ENCODE measurements around the gene SPOCD1.

The SPOCD1 gene

GRCh38 chr1:31801458-31801857 is 14.4 kb downstream of the SPOCD1 start:
- no peak for DNase-seq (ENCODE audit: extremely low read depth in 1 of 2, low read depth in 1 of 2)

- DNase-seq (ENCODE audit: extremely low read depth in 1 of 2, low read depth in 1 of 2), result no peak
These were observed 15.2 kb downstream of the SPOCD1 start for GRCh38 chr1:31800674-31800967.

GRCh38 chr1:31799895-31800673 is 15.7 kb downstream of the SPOCD1 start:
- no peak for DNase-seq (ENCODE audit: extremely low read depth in 1 of 2, low read depth in 1 of 2)

- no peak for DNase-seq (ENCODE audit: extremely low read depth in 1 of 2, low read depth in 1 of 2)
These were observed 16.5 kb downstream of the SPOCD1 start for GRCh38 chr1:31799196-31799894.

GRCh38 chr1:31798433-31799195 is 17.2 kb downstream of the SPOCD1 start:
- DNase-seq (ENCODE audit: extremely low read depth in 1 of 2, low read depth in 1 of 2), result no peak

- no peak for DNase-seq (ENCODE audit: extremely low read depth in 1 of 2, low read depth in 1 of 2)
These were observed 17.8 kb downstream of the SPOCD1 start for GRCh38 chr1:31798086-31798432.

GRCh38 chr1:31797216-31797615 is 18.6 kb downstream of the SPOCD1 start:
- no peak for DNase-seq (ENCODE audit: extremely low read depth in 1 of 2, low read depth in 1 of 2)

GRCh38 chr1:31796707-31797106 is 19.1 kb downstream of the SPOCD1 start:
- no peak for DNase-seq (ENCODE audit: extremely low read depth in 1 of 2, low read depth in 1 of 2)

GRCh38 chr1:31795801-31796621 is 19.8 kb downstream of the SPOCD1 start:
- no peak for DNase-seq (ENCODE audit: extremely low read depth in 1 of 2, low read depth in 1 of 2)

GRCh38 chr1:31795096-31795675 is 20.6 kb downstream of the SPOCD1 start:
- no peak for DNase-seq (ENCODE audit: extremely low read depth in 1 of 2, low read depth in 1 of 2)

GRCh38 chr1:31793586-31794285 is 22.1 kb downstream of the SPOCD1 start:
- no peak for DNase-seq (ENCODE audit: extremely low read depth in 1 of 2, low read depth in 1 of 2)

- DNase-seq (ENCODE audit: extremely low read depth in 1 of 2, low read depth in 1 of 2), result no peak
These were observed 22.7 kb downstream of the SPOCD1 start for GRCh38 chr1:31793086-31793485.

- no peak for DNase-seq (ENCODE audit: extremely low read depth in 1 of 2, low read depth in 1 of 2)
These were observed 23.3 kb downstream of the SPOCD1 start for GRCh38 chr1:31792541-31792940.

GRCh38 chr1:31792116-31792515 is 23.7 kb downstream of the SPOCD1 start:
- no peak for DNase-seq (ENCODE audit: extremely low read depth in 1 of 2, low read depth in 1 of 2)

- DNase-seq (ENCODE audit: extremely low read depth in 1 of 2, low read depth in 1 of 2), result no peak
These were observed 24.5 kb downstream of the SPOCD1 start for GRCh38 chr1:31791131-31791858.

- DNase-seq (ENCODE audit: extremely low read depth in 1 of 2, low read depth in 1 of 2), result no peak
These were observed 25.2 kb downstream of the SPOCD1 start for GRCh38 chr1:31790641-31791091.

- DNase-seq (ENCODE audit: extremely low read depth in 1 of 2, low read depth in 1 of 2), result no peak
These were observed 25.7 kb downstream of the SPOCD1 start for GRCh38 chr1:31790140-31790539.

- DNase-seq (ENCODE audit: extremely low read depth in 1 of 2, low read depth in 1 of 2), result peak; percentile 87 to 95
These were observed 26.4 kb downstream of the SPOCD1 start for GRCh38 chr1:31789259-31790065.
